Measurements from ENCODE around the gene CEP104. TPM values are rescaled to one million over a fixed set of nuclear protein-coding genes. Genes with fewer than 3 reads are reported as not detected.

Gene CEP104
- total RNA-seq, 5 donors from 2014 or later (not counting 1 experiment from before 2014, with no cell fraction given): 39.9 to 64.7 (median 58.5) TPM

GRCh38 chr1:3895951-3896325 lies 38.9 kb upstream of the CEP104 start:
- Mint-ChIP-seq H3K27ac (no peak overlapping the region), H3K9me3 (peaks cover 4 to 9% (median 7%) of the 10 kb centered on the region in 3 donors), H3K4me1 (peaks cover 25 to 37% (median 37%) of the 10 kb centered on the region in 3 donors), H3K4me3 (no peak overlapping the region), H3K27me3 (no peaks in the 10 kb centered on the region), H3K36me3 (peaks cover 34% of the 10 kb centered on the region)
- no peak for DNase-seq
- ATAC-seq (replicated peaks in 1 of 4): no peak
- no peaks in the 10 kb centered on the region for H3K27me3 ChIP-seq (replicated peaks in 1 of 2; ENCODE audit: control insufficient read depth in 2 of 2, extremely low read depth in 1 of 2, insufficient read depth in 2 of 2, low read length in 1 of 2)
- no peak overlapping the region for H3K27ac ChIP-seq (ENCODE audit: low read length)
- WGBS (ENCODE audit: insufficient coverage): 100% methylated on average over 1 of the region's 4 CpGs
- H3K4me3 ChIP-seq (ENCODE audit: control insufficient read depth in 1 of 2, extremely low read depth in 1 of 2, low read length in 1 of 2): no peak overlapping the region
- H3K9me3 ChIP-seq: no peaks in the 10 kb centered on the region
- peaks cover 4 to 22% of the 10 kb centered on the region in 2 experiments for H3K4me1 ChIP-seq (ENCODE audit: control insufficient read depth in 1 of 2, extremely low read depth in 1 of 2, insufficient read depth in 2 of 2, low read length in 2 of 2)
- H3K36me3 ChIP-seq (ENCODE audit: control insufficient read depth in 2 of 2, extremely low read depth in 1 of 2, insufficient read depth in 1 of 2, low read length in 1 of 2): peaks cover 0 to 24% of the 10 kb centered on the region in 2 donors
- CTCF ChIA-PET: no interaction called here
- POLR2A ChIA-PET: no interaction called here

GRCh38 chr1:3895279-3895950 lies 38.4 kb upstream of the CEP104 start:
- ATAC-seq (replicated peaks in 1 of 4): no peak
- H3K9me3 Mint-ChIP-seq: peaks cover 4 to 9% (median 7%) of the 10 kb centered on the region in 3 donors

GRCh38 chr1:3894626-3895278 lies 37.7 kb upstream of the CEP104 start:
- Mint-ChIP-seq H3K4me3 (no peak overlapping the region), H3K4me1 (peaks cover 25 to 45% (median 43%) of the 10 kb centered on the region in 3 donors), H3K36me3 (peaks cover 43% of the 10 kb centered on the region), H3K9me3 (peaks cover 4 to 9% (median 7%) of the 10 kb centered on the region in 3 donors), H3K27me3 (no peaks in the 10 kb centered on the region), H3K27ac (no peak overlapping the region)
- no peak for DNase-seq
- H3K9me3 ChIP-seq: no peaks in the 10 kb centered on the region
- WGBS (ENCODE audit: insufficient coverage): 98% methylated on average over 10 of the region's 17 CpGs
- ChIA-PET POLR2A (no interaction called here), CTCF (no interaction called here)
- peaks cover 4 to 30% of the 10 kb centered on the region in 2 experiments for H3K4me1 ChIP-seq (ENCODE audit: control insufficient read depth in 1 of 2, extremely low read depth in 1 of 2, insufficient read depth in 2 of 2, low read length in 2 of 2)
- no peaks in the 10 kb centered on the region for H3K27me3 ChIP-seq (replicated peaks in 1 of 2; ENCODE audit: control insufficient read depth in 2 of 2, extremely low read depth in 1 of 2, insufficient read depth in 2 of 2, low read length in 1 of 2)
- no peak for ATAC-seq (replicated peaks in 1 of 4)
- no peak overlapping the region for H3K27ac ChIP-seq (ENCODE audit: low read length)
- peaks cover 3 to 35% of the 10 kb centered on the region in 2 donors for H3K36me3 ChIP-seq (ENCODE audit: control insufficient read depth in 2 of 2, extremely low read depth in 1 of 2, insufficient read depth in 1 of 2, low read length in 1 of 2)
- H3K4me3 ChIP-seq (ENCODE audit: control insufficient read depth in 1 of 2, extremely low read depth in 1 of 2, low read length in 1 of 2): no peak overlapping the region

More at GRCh38 chr1:3895279-3895950, 38.4 kb upstream of the CEP104 start:
- CTCF ChIA-PET: no interaction called here
- Mint-ChIP-seq H3K27ac (no peak overlapping the region), H3K4me3 (no peak overlapping the region), H3K36me3 (peaks cover 39% of the 10 kb centered on the region), H3K27me3 (no peaks in the 10 kb centered on the region), H3K4me1 (peaks cover 25 to 40% (median 38%) of the 10 kb centered on the region in 3 donors)
- no peaks in the 10 kb centered on the region for H3K9me3 ChIP-seq
- no peak overlapping the region for H3K4me3 ChIP-seq (ENCODE audit: control insufficient read depth in 1 of 2, extremely low read depth in 1 of 2, low read length in 1 of 2)
- WGBS (ENCODE audit: insufficient coverage): 98% methylated on average over 12 of the region's 13 CpGs
- DNase-seq: no peak
- H3K4me1 ChIP-seq (ENCODE audit: control insufficient read depth in 1 of 2, extremely low read depth in 1 of 2, insufficient read depth in 2 of 2, low read length in 2 of 2): peaks cover 4 to 25% of the 10 kb centered on the region in 2 experiments
- no peaks in the 10 kb centered on the region for H3K27me3 ChIP-seq (replicated peaks in 1 of 2; ENCODE audit: control insufficient read depth in 2 of 2, extremely low read depth in 1 of 2, insufficient read depth in 2 of 2, low read length in 1 of 2)
- POLR2A ChIA-PET: no interaction called here
- H3K36me3 ChIP-seq (ENCODE audit: control insufficient read depth in 2 of 2, extremely low read depth in 1 of 2, insufficient read depth in 1 of 2, low read length in 1 of 2): peaks cover 0 to 29% of the 10 kb centered on the region in 2 donors
- no peak overlapping the region for H3K27ac ChIP-seq (ENCODE audit: low read length)

GRCh38 chr1:3893190-3893589 lies 36.2 kb upstream of the CEP104 start:
- no CpG with 5 or more reads among the region's 5 CpGs for WGBS (ENCODE audit: insufficient coverage)
- Histone ChIP-seq H3K27ac (ENCODE audit: low read length) (no peak overlapping the region), H3K4me1 (ENCODE audit: control insufficient read depth in 1 of 2, extremely low read depth in 1 of 2, insufficient read depth in 2 of 2, low read length in 2 of 2) (peaks cover 0 to 31% of the 10 kb centered on the region in 2 experiments), H3K36me3 (ENCODE audit: control insufficient read depth in 2 of 2, extremely low read depth in 1 of 2, insufficient read depth in 1 of 2, low read length in 1 of 2) (peaks cover 3 to 47% of the 10 kb centered on the region in 2 donors), H3K27me3 (replicated peaks in 1 of 2; ENCODE audit: control insufficient read depth in 2 of 2, extremely low read depth in 1 of 2, insufficient read depth in 2 of 2, low read length in 1 of 2) (no peaks in the 10 kb centered on the region), H3K9me3 (no peaks in the 10 kb centered on the region), H3K4me3 (ENCODE audit: control insufficient read depth in 1 of 2, extremely low read depth in 1 of 2, low read length in 1 of 2) (no peak overlapping the region)
- ChIA-PET POLR2A (no interaction called here), CTCF (no interaction called here)
- Mint-ChIP-seq H3K36me3 (peaks cover 43% of the 10 kb centered on the region), H3K4me1 (peaks cover 16 to 39% (median 34%) of the 10 kb centered on the region in 3 donors), H3K9me3 (peaks cover 4 to 9% (median 4%) of the 10 kb centered on the region in 3 donors), H3K27ac (no peak overlapping the region), H3K27me3 (no peaks in the 10 kb centered on the region), H3K4me3 (no peak overlapping the region)
- DNase-seq: no peak
- ATAC-seq (replicated peaks in 1 of 4): no peak

GRCh38 chr1:3892748-3893147 lies 35.7 kb upstream of the CEP104 start:
- H3K27ac ChIP-seq (ENCODE audit: low read length): no peak overlapping the region
- H3K27me3 Mint-ChIP-seq: no peaks in the 10 kb centered on the region
- H3K36me3 Mint-ChIP-seq: peaks cover 42% of the 10 kb centered on the region
- peaks cover 4 to 7% (median 4%) of the 10 kb centered on the region in 3 donors for H3K9me3 Mint-ChIP-seq
- peaks cover 16 to 37% (median 31%) of the 10 kb centered on the region in 3 donors for H3K4me1 Mint-ChIP-seq
- peaks cover 0 to 33% of the 10 kb centered on the region in 2 experiments for H3K4me1 ChIP-seq (ENCODE audit: control insufficient read depth in 1 of 2, extremely low read depth in 1 of 2, insufficient read depth in 2 of 2, low read length in 2 of 2)
- ChIA-PET POLR2A (no interaction called here), CTCF (no interaction called here)
- peak overlapping the region in 1 of 2 donors; percentile 14 for H3K27ac Mint-ChIP-seq
- WGBS (ENCODE audit: insufficient coverage): 95% methylated on average over 8 of the region's 14 CpGs
- H3K4me3 Mint-ChIP-seq: no peak overlapping the region
- no peaks in the 10 kb centered on the region for H3K9me3 ChIP-seq
- no peak overlapping the region for H3K4me3 ChIP-seq (ENCODE audit: control insufficient read depth in 1 of 2, extremely low read depth in 1 of 2, low read length in 1 of 2)
- no peak for ATAC-seq (replicated peaks in 1 of 4)
- H3K27me3 ChIP-seq (replicated peaks in 1 of 2; ENCODE audit: control insufficient read depth in 2 of 2, extremely low read depth in 1 of 2, insufficient read depth in 2 of 2, low read length in 1 of 2): no peaks in the 10 kb centered on the region
- H3K36me3 ChIP-seq (ENCODE audit: control insufficient read depth in 2 of 2, extremely low read depth in 1 of 2, insufficient read depth in 1 of 2, low read length in 1 of 2): peaks cover 3 to 50% of the 10 kb centered on the region in 2 donors
- no peak for DNase-seq

- no peaks in the 10 kb centered on the region for H3K9me3 Mint-ChIP-seq
- Histone ChIP-seq H3K4me1 (ENCODE audit: control insufficient read depth in 1 of 2, extremely low read depth in 1 of 2, insufficient read depth in 2 of 2, low read length in 2 of 2) (peaks cover 0 to 33% of the 10 kb centered on the region in 2 experiments), H3K36me3 (ENCODE audit: control insufficient read depth in 2 of 2, extremely low read depth in 1 of 2, insufficient read depth in 1 of 2, low read length in 1 of 2) (peaks cover 3 to 57% of the 10 kb centered on the region in 2 donors), H3K27me3 (replicated peaks in 1 of 2; ENCODE audit: control insufficient read depth in 2 of 2, extremely low read depth in 1 of 2, insufficient read depth in 2 of 2, low read length in 1 of 2) (no peaks in the 10 kb centered on the region), H3K27ac (ENCODE audit: low read length) (peak overlapping the region; percentile 45), H3K4me3 (ENCODE audit: control insufficient read depth in 1 of 2, extremely low read depth in 1 of 2, low read length in 1 of 2) (no peak overlapping the region), H3K9me3 (no peaks in the 10 kb centered on the region)
- ChIA-PET POLR2A (no interaction called here), CTCF (interaction anchor here in 1 of 2 donors (0.7 to 1.5 kb wide), 3 partner anchors 8 to 44 kb away, joined by 3 read pairs; partner anchors contain the start of genes C1orf174, CEP104 and DFFB)
- WGBS (ENCODE audit: insufficient coverage): 92% methylated on average over 16 of the region's 17 CpGs
- H3K27me3 Mint-ChIP-seq: no peaks in the 10 kb centered on the region
- peaks cover 37% of the 10 kb centered on the region for H3K36me3 Mint-ChIP-seq
- ATAC-seq (replicated peaks in 1 of 4) (no peak), DNase-seq (peak in 1 of 35 experiments; percentile 20)
- no peak overlapping the region for H3K4me3 Mint-ChIP-seq
- peaks cover 6 to 31% (median 23%) of the 10 kb centered on the region in 3 donors for H3K4me1 Mint-ChIP-seq
- peak overlapping the region; percentile 4 to 19 for H3K27ac Mint-ChIP-seq
Measured at GRCh38 chr1:3891329-3891865, 34.4 kb upstream of the CEP104 start.

All from T-cell (primary cell).